Measurements from ENCODE around the gene RPL19.

Gene RPL19

DNA sequence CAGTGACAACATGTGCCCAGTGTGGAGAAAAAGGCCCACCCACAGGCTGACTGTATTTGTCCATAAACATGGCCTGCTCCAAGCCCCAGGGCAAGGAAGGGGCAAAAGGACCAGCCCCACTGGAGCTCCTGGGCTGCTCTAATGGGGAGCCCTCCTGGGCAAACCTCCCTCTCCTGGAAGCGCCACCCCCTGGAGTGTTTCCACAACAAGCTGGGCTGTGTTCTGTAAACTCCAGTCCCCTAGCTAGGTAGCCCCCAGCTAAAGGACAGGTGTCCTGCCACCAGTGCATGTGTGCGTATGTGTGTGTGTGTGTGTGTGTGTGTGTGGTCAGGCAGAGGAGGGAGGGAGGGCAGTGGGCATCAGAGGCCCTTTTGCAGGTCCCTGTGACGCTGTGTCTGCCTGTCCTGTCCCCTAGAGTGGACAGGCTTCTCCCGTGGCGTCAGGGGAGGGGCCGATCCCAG, 36.9 kb downstream of the RPL19 start:
- TF ChIP-seq, protein P1, sequence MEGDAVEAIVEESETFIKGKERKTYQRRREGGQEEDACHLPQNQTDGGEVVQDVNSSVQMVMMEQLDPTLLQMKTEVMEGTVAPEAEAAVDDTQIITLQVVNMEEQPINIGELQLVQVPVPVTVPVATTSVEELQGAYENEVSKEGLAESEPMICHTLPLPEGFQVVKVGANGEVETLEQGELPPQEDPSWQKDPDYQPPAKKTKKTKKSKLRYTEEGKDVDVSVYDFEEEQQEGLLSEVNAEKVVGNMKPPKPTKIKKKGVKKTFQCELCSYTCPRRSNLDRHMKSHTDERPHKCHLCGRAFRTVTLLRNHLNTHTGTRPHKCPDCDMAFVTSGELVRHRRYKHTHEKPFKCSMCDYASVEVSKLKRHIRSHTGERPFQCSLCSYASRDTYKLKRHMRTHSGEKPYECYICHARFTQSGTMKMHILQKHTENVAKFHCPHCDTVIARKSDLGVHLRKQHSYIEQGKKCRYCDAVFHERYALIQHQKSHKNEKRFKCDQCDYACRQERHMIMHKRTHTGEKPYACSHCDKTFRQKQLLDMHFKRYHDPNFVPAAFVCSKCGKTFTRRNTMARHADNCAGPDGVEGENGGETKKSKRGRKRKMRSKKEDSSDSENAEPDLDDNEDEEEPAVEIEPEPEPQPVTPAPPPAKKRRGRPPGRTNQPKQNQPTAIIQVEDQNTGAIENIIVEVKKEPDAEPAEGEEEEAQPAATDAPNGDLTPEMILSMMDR (conservative IDR thresholded peaks at IDR 0.05; ENCODE audit: low read depth, low read length) = no peak
- no peak for DNase-seq (ENCODE audit: low read depth)
- H3K4me3 ChIP-seq (ENCODE audit: low read length) = no peak overlapping the region

DNA sequence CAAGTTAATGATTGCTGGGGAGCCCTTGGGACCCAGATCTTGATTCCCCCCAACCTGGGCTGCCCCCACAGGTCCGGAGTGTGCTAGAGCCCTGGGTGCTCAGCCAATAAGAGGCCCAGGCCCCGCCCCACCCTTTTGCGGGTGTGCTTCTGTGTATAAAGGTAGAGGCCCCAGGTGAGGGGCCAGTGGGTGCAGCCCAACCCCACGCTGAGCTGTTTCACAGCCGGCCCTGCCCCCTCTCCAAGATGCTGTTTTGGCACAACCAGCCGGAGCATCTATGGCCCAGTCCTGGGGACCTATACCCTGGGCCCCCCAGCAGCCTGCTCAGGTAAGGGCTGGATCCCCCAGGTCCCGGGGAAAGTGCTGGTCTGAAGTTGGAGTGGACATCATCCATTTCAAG, 37.5 kb downstream of the RPL19 start:
- DNase-seq (ENCODE audit: low read depth) = no peak
- H3K4me3 ChIP-seq (ENCODE audit: low read length) = no peak overlapping the region
- TF ChIP-seq, protein P1 (conservative IDR thresholded peaks at IDR 0.05; ENCODE audit: low read depth, low read length) = no peak

DNA sequence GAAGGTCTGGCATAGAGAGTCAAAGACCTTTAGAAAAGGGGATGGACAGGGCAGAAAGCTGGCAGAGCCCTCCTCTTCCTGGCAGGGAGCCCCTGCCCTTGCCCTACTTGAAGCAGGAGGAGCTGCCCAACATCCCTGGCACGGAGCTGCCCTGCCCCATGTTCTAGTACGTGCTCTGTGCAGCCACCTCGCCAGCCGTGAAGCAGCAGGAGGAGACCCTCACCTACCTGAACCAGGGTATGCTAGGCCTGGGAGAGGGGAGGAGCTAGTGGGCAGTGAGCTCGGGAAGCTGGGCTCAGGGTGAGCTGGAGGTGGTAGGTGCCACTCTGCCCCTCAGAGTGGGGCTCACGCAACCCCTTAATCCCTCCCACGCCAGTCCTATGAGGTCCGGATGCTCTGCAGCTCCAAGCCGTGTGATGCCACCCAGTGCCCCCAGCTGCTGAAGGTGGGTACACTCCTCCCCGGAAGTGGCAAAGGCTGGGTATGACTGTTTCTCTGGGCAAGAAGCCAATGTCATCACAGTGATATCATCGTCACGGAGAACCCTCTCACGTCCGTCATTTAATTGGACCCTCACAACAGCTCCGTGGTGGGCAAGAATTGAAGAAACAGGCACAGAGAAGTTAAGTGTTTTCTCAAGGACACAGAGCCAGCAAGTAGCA, 38.4 kb downstream of the RPL19 start:
- DNase-seq (ENCODE audit: low read depth) = no peak
- no peak overlapping the region for H3K4me3 ChIP-seq (ENCODE audit: low read length)
- TF ChIP-seq, protein P1 (conservative IDR thresholded peaks at IDR 0.05; ENCODE audit: low read depth, low read length) = no peak

DNA sequence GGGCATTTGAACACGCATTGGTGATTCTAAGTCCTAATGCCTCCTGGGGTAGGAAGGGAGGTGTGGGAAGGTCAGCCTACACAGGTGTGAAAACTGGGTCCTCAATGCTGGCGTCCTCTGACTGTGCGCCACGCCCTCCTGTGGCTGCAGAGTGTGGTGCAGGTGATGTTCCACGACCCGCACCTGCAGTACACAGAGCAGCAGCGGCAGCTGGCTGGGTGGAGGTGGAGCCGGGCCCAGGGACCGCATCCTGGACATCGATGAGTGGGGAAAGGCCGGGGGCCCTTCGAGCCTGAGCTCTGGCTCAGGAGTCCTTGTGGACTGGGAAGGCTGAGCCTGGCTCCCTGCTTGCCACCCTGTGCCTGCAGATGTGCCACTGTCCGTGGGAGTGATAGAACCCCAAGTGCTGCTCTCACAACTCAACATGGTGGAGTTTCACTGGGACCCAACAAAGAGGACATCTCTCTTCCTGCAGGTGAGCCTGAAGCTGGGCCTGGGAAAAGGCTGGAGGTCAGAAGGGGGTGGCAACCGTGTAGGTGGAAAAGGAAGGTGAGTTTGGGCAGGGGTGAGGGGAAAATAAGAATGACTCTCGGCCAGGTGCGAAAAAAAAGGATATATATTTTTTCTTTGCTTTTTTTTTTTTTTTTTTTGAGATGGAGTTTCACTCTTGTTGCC, 39.7 kb downstream of the RPL19 start:
- H3K4me3 ChIP-seq (ENCODE audit: low read length) = no peak overlapping the region
- no peak for DNase-seq (ENCODE audit: low read depth)
- TF ChIP-seq, protein P1 (conservative IDR thresholded peaks at IDR 0.05; ENCODE audit: low read depth, low read length) = peak; percentile 82

DNA sequence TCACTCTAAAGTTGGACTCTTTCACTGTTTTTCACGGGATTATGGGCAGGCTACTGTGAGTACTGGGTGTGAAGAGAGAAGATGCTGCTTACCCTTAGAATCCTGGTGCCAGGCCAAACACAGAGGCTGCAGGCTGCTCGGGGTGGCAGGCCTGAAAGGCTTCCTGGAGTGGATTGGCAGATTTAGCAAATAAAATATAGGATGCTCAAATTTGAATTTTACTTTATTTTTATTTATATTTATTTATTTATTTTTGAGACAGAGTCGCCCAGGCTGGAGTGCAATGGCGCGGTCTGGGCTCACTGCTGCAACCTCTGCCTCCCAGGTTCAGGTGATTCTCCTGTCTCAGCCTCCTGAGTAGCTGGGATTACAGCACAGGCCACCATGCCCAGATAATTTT, 40.5 kb downstream of the RPL19 start:
- TF ChIP-seq, protein P1 (conservative IDR thresholded peaks at IDR 0.05; ENCODE audit: low read depth, low read length) = no peak
- no peak for DNase-seq (ENCODE audit: low read depth)
- no peak overlapping the region for H3K4me3 ChIP-seq (ENCODE audit: low read length)

DNA sequence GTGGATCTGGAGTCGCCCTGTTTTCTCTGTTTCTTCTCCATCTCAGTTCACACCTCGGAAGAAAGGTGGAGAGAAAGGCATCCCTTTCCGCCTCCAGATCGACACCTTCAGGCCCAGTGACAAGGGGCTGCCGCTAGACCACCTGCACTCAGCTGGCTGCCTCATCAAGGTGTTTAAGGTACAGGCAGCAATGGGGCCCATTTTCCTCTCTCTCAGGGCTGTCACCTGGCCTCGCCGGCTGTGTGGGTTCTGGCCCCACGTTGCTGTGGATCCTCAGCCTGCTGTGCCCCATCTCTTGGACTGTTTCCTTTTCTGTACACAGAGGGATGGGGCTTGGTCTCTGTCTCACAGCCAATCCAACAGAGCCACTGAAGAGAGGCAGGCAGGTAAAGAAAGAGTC, 43.1 kb downstream of the RPL19 start:
- TF ChIP-seq, protein P1 (conservative IDR thresholded peaks at IDR 0.05; ENCODE audit: low read depth, low read length) = no peak
- DNase-seq (ENCODE audit: low read depth) = no peak
- H3K4me3 ChIP-seq (ENCODE audit: low read length) = no peak overlapping the region
